ENCODE measurements around the gene ACBD4.

- TF ChIP-seq, protein P1, sequence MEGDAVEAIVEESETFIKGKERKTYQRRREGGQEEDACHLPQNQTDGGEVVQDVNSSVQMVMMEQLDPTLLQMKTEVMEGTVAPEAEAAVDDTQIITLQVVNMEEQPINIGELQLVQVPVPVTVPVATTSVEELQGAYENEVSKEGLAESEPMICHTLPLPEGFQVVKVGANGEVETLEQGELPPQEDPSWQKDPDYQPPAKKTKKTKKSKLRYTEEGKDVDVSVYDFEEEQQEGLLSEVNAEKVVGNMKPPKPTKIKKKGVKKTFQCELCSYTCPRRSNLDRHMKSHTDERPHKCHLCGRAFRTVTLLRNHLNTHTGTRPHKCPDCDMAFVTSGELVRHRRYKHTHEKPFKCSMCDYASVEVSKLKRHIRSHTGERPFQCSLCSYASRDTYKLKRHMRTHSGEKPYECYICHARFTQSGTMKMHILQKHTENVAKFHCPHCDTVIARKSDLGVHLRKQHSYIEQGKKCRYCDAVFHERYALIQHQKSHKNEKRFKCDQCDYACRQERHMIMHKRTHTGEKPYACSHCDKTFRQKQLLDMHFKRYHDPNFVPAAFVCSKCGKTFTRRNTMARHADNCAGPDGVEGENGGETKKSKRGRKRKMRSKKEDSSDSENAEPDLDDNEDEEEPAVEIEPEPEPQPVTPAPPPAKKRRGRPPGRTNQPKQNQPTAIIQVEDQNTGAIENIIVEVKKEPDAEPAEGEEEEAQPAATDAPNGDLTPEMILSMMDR (IDR thresholded peaks at IDR 0.05) = no peak
- no peak for TF ChIP-seq POLR2A (IDR thresholded peaks at IDR 0.05)
Observed at GRCh38 chr17:45093444-45094110, 41.9 kb upstream of the ACBD4 start.
